GM03348 (cell line): ENCODE measurements around the gene WDR59.
"Not testable (repeated sequence)": the region's sequence is repeated elsewhere in the genome, so short reads cannot be mapped to it uniquely, and the experiment has no call there.

ENCODE experiments used
- DNase-seq: peaks from one replicate; pipeline ENCODE4 v3.0.0; 2012; ENCODE audit warnings: low spot score

Gene WDR59

GRCh38 chr16:74984529-74985296 is at the start of gene WDR59:
TSS of gene WDR59 (minus strand) at chr16:74985123. CDS start at chr16:74985017, 106 bp downstream.
- peak; percentile 99 for DNase-seq

- no peak for DNase-seq
Observed at GRCh38 chr16:75032655-75033054, 47.7 kb upstream of the WDR59 start.

- peak; percentile 33 for DNase-seq
Observed at GRCh38 chr16:75029854-75030253, 44.9 kb upstream of the WDR59 start.

- no peak for DNase-seq
Observed at GRCh38 chr16:75028544-75029135, 43.7 kb upstream of the WDR59 start.

- no peak for DNase-seq
Observed at GRCh38 chr16:75027520-75028300, 42.8 kb upstream of the WDR59 start.

GRCh38 chr16:75026892-75027391 is 42.0 kb upstream of the WDR59 start:
- DNase-seq, result no peak

- peak; percentile 77 for DNase-seq
Observed at GRCh38 chr16:75026239-75026891, 41.4 kb upstream of the WDR59 start.

GRCh38 chr16:75025761-75026160 is 40.8 kb upstream of the WDR59 start:
- peak; percentile 16 for DNase-seq

GRCh38 chr16:75024594-75024993 is 39.7 kb upstream of the WDR59 start:
- DNase-seq, result no peak

- DNase-seq, result no peak
Observed at GRCh38 chr16:75024182-75024581, 39.3 kb upstream of the WDR59 start.

GRCh38 chr16:75023009-75023408 is 38.1 kb upstream of the WDR59 start:
- DNase-seq, result peak; percentile 33

- DNase-seq, result no peak
Observed at GRCh38 chr16:75022567-75022966, 37.6 kb upstream of the WDR59 start.

- no peak for DNase-seq
Observed at GRCh38 chr16:75021410-75021809, 36.5 kb upstream of the WDR59 start.

- no peak for DNase-seq
Observed at GRCh38 chr16:75019586-75019985, 34.7 kb upstream of the WDR59 start.

GRCh38 chr16:75019007-75019406 is 34.1 kb upstream of the WDR59 start:
- DNase-seq, result no peak

- no peak for DNase-seq
Observed at GRCh38 chr16:75017670-75018525, 33.0 kb upstream of the WDR59 start.

- not testable (repeated sequence) for DNase-seq
Observed at GRCh38 chr16:75016451-75017081, 31.6 kb upstream of the WDR59 start.

- no peak for DNase-seq
Observed at GRCh38 chr16:75014318-75014717, 29.4 kb upstream of the WDR59 start.

GRCh38 chr16:75013123-75013522 is 28.2 kb upstream of the WDR59 start:
- not testable (repeated sequence) for DNase-seq

- no peak for DNase-seq
Observed at GRCh38 chr16:75012380-75013081, 27.6 kb upstream of the WDR59 start.
